GM23248 (cell line): ENCODE results near the gene COPRS. TPM values are rescaled to one million over a fixed set of nuclear protein-coding genes. Genes with fewer than 3 reads are reported as not detected.

Source experiments
- DNase-seq: peaks from one replicate; pipeline ENCODE4 v3.0.0-alpha.2; 2015
- H2AFZ ChIP-seq: fragments of 200-600 bp; sonication (generic); 2 replicates; pipeline ENCODE4 v1.6.1; 2016; ENCODE audit warnings: antibody characterized with exemption
- H3F3A ChIP-seq: fragments of 200-600 bp; sonication (generic); 2 replicates; pipeline ENCODE4 v1.6.1; 2016; ENCODE audit warnings: mild to moderate bottlenecking, antibody characterized with exemption, mixed run types; ENCODE audit not compliant: insufficient read depth
- H3K27ac ChIP-seq: fragments of 200-600 bp; sonication (generic); 2 replicates; pipeline ENCODE4 v1.5.1; 2016; ENCODE audit warnings: mild to moderate bottlenecking
- H3K27me3 ChIP-seq: fragments of 200-600 bp; sonication (generic); replicated peaks from 2 replicates; pipeline ENCODE4 v1.6.1; 2016; ENCODE audit warnings: mild to moderate bottlenecking; ENCODE audit not compliant: insufficient read depth
- H3K36me3 ChIP-seq: fragments of 200-600 bp; sonication (generic); 2 replicates; pipeline ENCODE4 v1.6.1; 2016; ENCODE audit warnings: low read depth, mild to moderate bottlenecking
- H3K4me1 ChIP-seq: fragments of 200-600 bp; sonication (generic); 2 replicates; pipeline ENCODE4 v1.6.1; 2016; ENCODE audit warnings: mild to moderate bottlenecking; ENCODE audit not compliant: insufficient read depth
- H3K4me2 ChIP-seq: fragments of 200-600 bp; sonication (generic); one replicate; pipeline ENCODE4 v1.6.1; 2016; ENCODE audit warnings: mild to moderate bottlenecking; ENCODE audit not compliant: unreplicated experiment
- H3K4me3 ChIP-seq: fragments of 200-600 bp; sonication (generic); 2 replicates; pipeline ENCODE4 v1.5.1; 2016; ENCODE audit warnings: mild to moderate bottlenecking
- H3K79me2 ChIP-seq: fragments of 200-600 bp; sonication (generic); 2 replicates; pipeline ENCODE4 v1.6.1; 2016; ENCODE audit warnings: mild to moderate bottlenecking; ENCODE audit not compliant: insufficient read depth
- H3K9ac ChIP-seq: fragments of 200-600 bp; sonication (generic); 2 replicates; pipeline ENCODE4 v1.6.1; 2016; ENCODE audit warnings: mild to moderate bottlenecking
- H3K9me2 ChIP-seq: fragments of 200-600 bp; sonication (generic); 2 replicates; pipeline ENCODE4 v1.6.1; 2016; ENCODE audit warnings: mixed run types, mild to moderate bottlenecking, moderate library complexity; ENCODE audit not compliant: insufficient read depth
- H3K9me3 ChIP-seq: fragments of 200-600 bp; sonication (generic); one replicate; pipeline ENCODE4 v1.6.1; 2017; ENCODE audit warnings: low read depth
- H4K20me1 ChIP-seq: fragments of 200-600 bp; sonication (generic); 2 replicates; pipeline ENCODE4 v1.6.0; 2016; ENCODE audit not compliant: insufficient read depth
- EZH2 ChIP-seq: fragments of 200-600 bp; sonication (generic); IDR thresholded peaks from 2 replicates; pipeline ENCODE4 v1.6.1; 2018; ENCODE audit warnings: antibody characterized with exemption, mild to moderate bottlenecking; ENCODE audit not compliant: insufficient read depth, poor library complexity, severe bottlenecking
- EZH2phosphoT487 ChIP-seq: fragments of 200-600 bp; sonication (generic); IDR thresholded peaks from 2 replicates; pipeline ENCODE4 v1.6.1; 2018; ENCODE audit warnings: antibody characterized with exemption, moderate library complexity, mild to moderate bottlenecking, low read depth; ENCODE audit not compliant: insufficient read depth
- WGBS, 2 experiments: methylation state at CpG; one replicate each; pipeline ENCODE4 v1.1.6; 2015 to 2017; ENCODE audit warnings: low lambda C conversion rate in 2 of 2, low coverage in 1 of 2; ENCODE audit errors: missing lambda C conversion rate in 2 of 2; 5-methylcytosine and 5-hydroxymethylcytosine counted together
- in situ Hi-C: fragments of 300-500 bp; cut with MboI; formaldehyde crosslinking; loops from 2 replicates; pipeline ENCODE4 v1.15.0; 2020
- polyA plus RNA-seq: library from polyadenylated mRNA; unstranded; fragments of >200 nt; fragmentation: Nextera tagmentation; extraction: Ambion mirVana; gene quantifications from 2 replicates; pipeline ENCODE4 v1.2.1, GENCODE V29; 2016
- total RNA-seq: library from RNA; depleted of rRNA; stranded (reverse); fragments of >200 nt; shearing (Covaris generic); gene quantifications from 2 replicates; pipeline ENCODE4 v1.2.3, GENCODE V29; 2014; rRNA removed

The COPRS gene
- total and polyA plus RNA-seq, 2 experiments from 2014 or later, result 105 to 113 TPM

- H3K79me2 ChIP-seq, result no peaks in the 10 kb centered on the region
- DNase-seq, result no peak
- WGBS, 2 experiments, result 61 to 65% methylated on average over 4 of the region's 4 CpGs
- no peaks in the 10 kb centered on the region for H3K27me3 ChIP-seq
- H3K9me2 ChIP-seq, result no peaks in the 10 kb centered on the region
- H3K27ac ChIP-seq, result no peak overlapping the region
- H3K9me3 ChIP-seq, result no peaks in the 10 kb centered on the region
- no peak overlapping the region for H3K4me2 ChIP-seq
- no peaks in the 10 kb centered on the region for H3K4me1 ChIP-seq
- H2AFZ ChIP-seq, result no peak overlapping the region
- no peak overlapping the region for H3K9ac ChIP-seq
- TF ChIP-seq EZH2 (no peak), EZH2phosphoT487 (no peak)
- in situ Hi-C loops, result no loop called here
- no peak overlapping the region for H3K4me3 ChIP-seq
- 0 out of 2 replicates have a peak, but pooled peaks cover 4% of the 10 kb centered on the region for H3F3A ChIP-seq
- no peaks in the 10 kb centered on the region for H3K36me3 ChIP-seq
- no peaks in the 10 kb centered on the region for H4K20me1 ChIP-seq
These were observed 52.1 kb downstream of the COPRS start for GRCh38 chr17:31806921-31807320.

GRCh38 chr17:31803494-31804213 is 55.4 kb downstream of the COPRS start:
- no peak for DNase-seq
- no peak overlapping the region for H3K4me2 ChIP-seq
- no peaks in the 10 kb centered on the region for H3K36me3 ChIP-seq
- H3K4me3 ChIP-seq, result no peak overlapping the region
- no peaks in the 10 kb centered on the region for H3K4me1 ChIP-seq
- no peak for TF ChIP-seq EZH2phosphoT487
- H3K9me3 ChIP-seq, result no peaks in the 10 kb centered on the region
- no peaks in the 10 kb centered on the region for H3K27me3 ChIP-seq
- H3K79me2 ChIP-seq, result no peaks in the 10 kb centered on the region
- 0 out of 2 replicates have a peak, but pooled peaks cover 4% of the 10 kb centered on the region for H3F3A ChIP-seq
- WGBS, 2 experiments, result 90 to 94% methylated on average over 11 of the region's 11 CpGs
- no peak overlapping the region for H2AFZ ChIP-seq
- no peak overlapping the region for H3K27ac ChIP-seq
- no peaks in the 10 kb centered on the region for H4K20me1 ChIP-seq
- in situ Hi-C loops, result no loop called here
- H3K9me2 ChIP-seq, result no peaks in the 10 kb centered on the region
- H3K9ac ChIP-seq, result no peak overlapping the region

GRCh38 chr17:31802502-31802901 is 56.5 kb downstream of the COPRS start:
- H3F3A ChIP-seq, result no peaks in the 10 kb centered on the region
- 94 to 96% methylated on average over 2 of the region's 2 CpGs for WGBS, 2 experiments
- H3K4me2 ChIP-seq, result no peak overlapping the region
- H3K4me3 ChIP-seq, result no peak overlapping the region
- H3K36me3 ChIP-seq, result no peaks in the 10 kb centered on the region
- no peaks in the 10 kb centered on the region for H3K9me3 ChIP-seq
- no peaks in the 10 kb centered on the region for H3K9me2 ChIP-seq
- in situ Hi-C loops, result no loop called here
- H3K9ac ChIP-seq, result no peak overlapping the region
- no peaks in the 10 kb centered on the region for H3K4me1 ChIP-seq
- TF ChIP-seq EZH2phosphoT487 (no peak), EZH2 (no peak)
- no peaks in the 10 kb centered on the region for H3K79me2 ChIP-seq
- H3K27me3 ChIP-seq, result no peaks in the 10 kb centered on the region
- H2AFZ ChIP-seq, result no peak overlapping the region
- no peaks in the 10 kb centered on the region for H4K20me1 ChIP-seq
- H3K27ac ChIP-seq, result no peak overlapping the region
- DNase-seq, result no peak

Other genes starting within 250 kb of the COPRS start
- 50.3 and 55.3 TPM in 2 replicates for gene UTP6, start 42.5 kb upstream of the COPRS start, total RNA-seq
- gene UTP6, start 42.5 kb upstream of the COPRS start, polyA plus RNA-seq, result 76.5 and 79.6 TPM in 2 replicates
- gene SUZ12, start 77.8 kb upstream of the COPRS start, total RNA-seq, result 12.4 and 12.9 TPM in 2 replicates
- 6.8 and 7.1 TPM in 2 replicates for gene SUZ12, start 77.8 kb upstream of the COPRS start, polyA plus RNA-seq
- gene LRRC37B, start 148.1 kb upstream of the COPRS start, total RNA-seq, result 2.1 and 5.1 TPM in 2 replicates
- 3.1 and 3.7 TPM in 2 replicates for gene LRRC37B, start 148.1 kb upstream of the COPRS start, polyA plus RNA-seq